ENCODE measurements around the gene MGA. TPM values are rescaled to one million over a fixed set of nuclear protein-coding genes. Genes with fewer than 3 reads are reported as not detected.
A peak's percentile ranks its signal among the peaks of the same experiment; 100 is the strongest.

Gene MGA
- total and polyA plus RNA-seq, 2 experiments from 2014 or later, result 42.6 to 58.9 TPM

DNA sequence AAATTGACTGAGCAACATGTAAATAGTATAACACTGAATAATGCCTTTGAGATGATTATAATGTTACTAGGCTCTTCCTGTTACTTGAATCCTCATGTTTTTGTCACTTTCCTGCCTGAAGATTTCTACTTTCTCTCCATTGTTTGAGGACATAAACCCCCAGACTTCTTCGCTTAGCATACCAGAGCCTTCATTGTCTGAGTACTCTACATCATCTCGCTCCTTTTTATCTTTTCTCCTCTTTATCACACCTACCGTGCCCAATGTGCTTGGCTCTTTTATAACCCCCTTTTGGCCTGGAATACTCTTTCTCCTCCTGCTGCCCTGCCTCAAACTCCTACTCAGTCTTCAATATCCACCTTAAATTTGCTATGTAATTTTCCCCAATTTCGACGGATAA, 30.3 kb upstream of the MGA start (continued):
- TF ChIP-seq ETS1 (IDR thresholded peaks at IDR 0.05) (no peak), CTCF (conservative IDR thresholded peaks at IDR 0.05; ENCODE audit: low read depth in 2 of 2) (no peak), ZNF114 (CRISPR knock-in tag; IDR thresholded peaks at IDR 0.05) (no peak)

DNA sequence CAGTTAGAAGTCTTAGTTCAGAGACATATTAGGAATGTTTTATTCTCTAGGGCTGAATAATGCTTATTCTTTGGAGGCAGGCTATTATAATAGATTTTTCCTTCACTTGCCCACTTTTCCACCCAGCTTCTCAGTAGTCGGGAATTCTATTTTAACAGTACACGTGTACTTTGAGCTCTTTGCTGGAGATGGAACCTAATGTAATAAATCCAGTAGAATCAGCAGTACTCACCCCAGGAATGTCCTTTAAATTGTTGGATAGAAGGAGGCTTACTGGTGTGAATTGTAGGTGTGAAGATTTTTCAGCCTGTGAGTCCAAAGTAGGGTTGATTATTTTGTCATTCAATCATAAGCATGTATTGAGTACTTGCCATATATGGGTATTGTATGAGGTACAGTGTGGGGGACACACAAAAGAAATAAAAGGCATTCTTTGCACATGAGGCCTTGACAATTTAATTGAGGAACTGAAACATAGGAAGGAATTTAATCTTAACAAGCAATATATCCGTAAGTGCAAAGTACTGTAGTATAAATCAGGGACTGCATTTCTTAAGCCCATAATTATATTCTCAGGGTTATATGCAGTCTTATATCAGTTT, 29.5 kb upstream of the MGA start:
- Histone ChIP-seq H3K9me2 (ENCODE audit: insufficient read depth) (no peaks in the 10 kb centered on the region), H2AFZ (no peak overlapping the region), H3K27ac (ENCODE audit: low read depth) (no peak overlapping the region), H3K27me3 (ENCODE audit: insufficient read depth) (no peaks in the 10 kb centered on the region), H3K4me3 (no peak overlapping the region; the same call in 1 of the 2 replicates), H3K4me2 (peak overlapping the region; percentile 27), H3K79me2 (replicated peaks; ENCODE audit: insufficient read depth) (peaks cover 62% of the 10 kb centered on the region), H4K20me1 (replicated peaks; ENCODE audit: insufficient read depth) (no peaks in the 10 kb centered on the region), H3K36me3 (ENCODE audit: insufficient read depth) (no peaks in the 10 kb centered on the region), H3K4me1 (ENCODE audit: insufficient read depth) (peaks cover 37% of the 10 kb centered on the region), H3F3A (replicated peaks; ENCODE audit: low read depth) (no peaks in the 10 kb centered on the region)
- no peak overlapping the region for H3K4me3 Mint-ChIP-seq
- peaks cover 7% of the 10 kb centered on the region for H3K27me3 Mint-ChIP-seq (ENCODE audit: insufficient read depth, low read depth, poor library complexity)
- no peak overlapping the region for H3K27ac Mint-ChIP-seq
- DNase-seq (ENCODE audit: low spot score) (no peak), ATAC-seq (no peak)
- H3K36me3 Mint-ChIP-seq (ENCODE audit: low read depth), result no peaks in the 10 kb centered on the region
- no peaks in the 10 kb centered on the region for H3K9me3 Mint-ChIP-seq
- peaks cover 44% of the 10 kb centered on the region for H3K4me1 Mint-ChIP-seq
- TF ChIP-seq CREB1 (CRISPR knock-in tag; IDR thresholded peaks at IDR 0.05; ENCODE audit: low read depth), result no peak
- TF ChIP-seq ZNF331 (CRISPR knock-in tag; IDR thresholded peaks at IDR 0.05; ENCODE audit: low read depth), result no peak
- TF ChIP-seq STAT1 (IDR thresholded peaks at IDR 0.05; ENCODE audit: unreplicated experiment), result no peak
- TF ChIP-seq, protein P1, sequence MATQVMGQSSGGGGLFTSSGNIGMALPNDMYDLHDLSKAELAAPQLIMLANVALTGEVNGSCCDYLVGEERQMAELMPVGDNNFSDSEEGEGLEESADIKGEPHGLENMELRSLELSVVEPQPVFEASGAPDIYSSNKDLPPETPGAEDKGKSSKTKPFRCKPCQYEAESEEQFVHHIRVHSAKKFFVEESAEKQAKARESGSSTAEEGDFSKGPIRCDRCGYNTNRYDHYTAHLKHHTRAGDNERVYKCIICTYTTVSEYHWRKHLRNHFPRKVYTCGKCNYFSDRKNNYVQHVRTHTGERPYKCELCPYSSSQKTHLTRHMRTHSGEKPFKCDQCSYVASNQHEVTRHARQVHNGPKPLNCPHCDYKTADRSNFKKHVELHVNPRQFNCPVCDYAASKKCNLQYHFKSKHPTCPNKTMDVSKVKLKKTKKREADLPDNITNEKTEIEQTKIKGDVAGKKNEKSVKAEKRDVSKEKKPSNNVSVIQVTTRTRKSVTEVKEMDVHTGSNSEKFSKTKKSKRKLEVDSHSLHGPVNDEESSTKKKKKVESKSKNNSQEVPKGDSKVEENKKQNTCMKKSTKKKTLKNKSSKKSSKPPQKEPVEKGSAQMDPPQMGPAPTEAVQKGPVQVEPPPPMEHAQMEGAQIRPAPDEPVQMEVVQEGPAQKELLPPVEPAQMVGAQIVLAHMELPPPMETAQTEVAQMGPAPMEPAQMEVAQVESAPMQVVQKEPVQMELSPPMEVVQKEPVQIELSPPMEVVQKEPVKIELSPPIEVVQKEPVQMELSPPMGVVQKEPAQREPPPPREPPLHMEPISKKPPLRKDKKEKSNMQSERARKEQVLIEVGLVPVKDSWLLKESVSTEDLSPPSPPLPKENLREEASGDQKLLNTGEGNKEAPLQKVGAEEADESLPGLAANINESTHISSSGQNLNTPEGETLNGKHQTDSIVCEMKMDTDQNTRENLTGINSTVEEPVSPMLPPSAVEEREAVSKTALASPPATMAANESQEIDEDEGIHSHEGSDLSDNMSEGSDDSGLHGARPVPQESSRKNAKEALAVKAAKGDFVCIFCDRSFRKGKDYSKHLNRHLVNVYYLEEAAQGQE (IDR thresholded peaks at IDR 0.05; ENCODE audit: unreplicated experiment), result no peak
- TF ChIP-seq NANOG (IDR thresholded peaks at IDR 0.05; ENCODE audit: borderline replicate concordance), result no peak
- TF ChIP-seq ETS1 (IDR thresholded peaks at IDR 0.05), result no peak
- TF ChIP-seq JUNB (IDR thresholded peaks at IDR 0.05; ENCODE audit: unreplicated experiment), result no peak
- TF ChIP-seq EZH2 (IDR thresholded peaks at IDR 0.05; ENCODE audit: low read depth, unreplicated experiment), result no peak
- TF ChIP-seq CTCF (conservative IDR thresholded peaks at IDR 0.05; ENCODE audit: low read depth in 2 of 2), result no peak
- no peak for TF ChIP-seq POLR2AphosphoS5 (IDR thresholded peaks at IDR 0.05; ENCODE audit: low read depth)
- TF ChIP-seq ZNF114 (CRISPR knock-in tag; IDR thresholded peaks at IDR 0.05), result no peak
- no peak for TF ChIP-seq EZH2phosphoT487 (IDR thresholded peaks at IDR 0.05; ENCODE audit: unreplicated experiment)
